Ishikawa (cell line): ENCODE results near the gene MEGF11.

ENCODE experiments used
- CEBPB ChIP-seq: IDR thresholded peaks from 2 replicates; pipeline ENCODE4 v1.6.1; 2012
- CREB1 ChIP-seq: IDR thresholded peaks from 2 replicates; pipeline ENCODE4 v1.6.1; 2012; ENCODE audit warnings: low read depth
- EGR1 ChIP-seq: IDR thresholded peaks from 2 replicates; pipeline ENCODE4 v1.6.1; 2012
- EP300 ChIP-seq: IDR thresholded peaks from 2 replicates; pipeline ENCODE4 v1.6.1; 2012; ENCODE audit warnings: borderline replicate concordance
- FOXM1 ChIP-seq: IDR thresholded peaks from 2 replicates; pipeline ENCODE4 v1.6.1; 2012; ENCODE audit warnings: low read depth, borderline replicate concordance
- MAX ChIP-seq: IDR thresholded peaks from 2 replicates; pipeline ENCODE4 v1.6.1; 2012
- NFIC ChIP-seq: IDR thresholded peaks from 2 replicates; pipeline ENCODE4 v1.6.1; 2012
- RAD21 ChIP-seq: IDR thresholded peaks from 2 replicates; pipeline ENCODE4 v1.6.1; 2012; ENCODE audit warnings: low read depth
- REST ChIP-seq: IDR thresholded peaks from 2 replicates; pipeline ENCODE4 v1.6.1; 2012; ENCODE audit warnings: low read depth, mild to moderate bottlenecking
- TAF1 ChIP-seq: IDR thresholded peaks from 2 replicates; pipeline ENCODE4 v1.6.1; 2012; ENCODE audit warnings: low read depth, mild to moderate bottlenecking
- TCF12 ChIP-seq: IDR thresholded peaks from 2 replicates; pipeline ENCODE4 v1.6.1; 2012; ENCODE audit warnings: low read depth
- TEAD4 ChIP-seq: IDR thresholded peaks from 2 replicates; pipeline ENCODE4 v1.6.1; 2012
- USF1 ChIP-seq: IDR thresholded peaks from 2 replicates; pipeline ENCODE4 v1.6.1; 2012
- YY1 ChIP-seq: IDR thresholded peaks from 2 replicates; pipeline ENCODE4 v1.6.1; 2012; ENCODE audit warnings: low read depth
- ZBTB7A ChIP-seq: IDR thresholded peaks from 2 replicates; pipeline ENCODE4 v1.6.1; 2012; ENCODE audit warnings: low read depth

The MEGF11 gene

GRCh38 chr15:66287461-66288057, 34.0 kb upstream of the MEGF11 start:
- TF ChIP-seq RAD21 (peak; percentile 67), FOXM1 (no peak)

- TF ChIP-seq TAF1 = no peak
- no peak for TF ChIP-seq EP300
- no peak for TF ChIP-seq ZBTB7A
- no peak for TF ChIP-seq RAD21
- no peak for TF ChIP-seq TCF12
- TF ChIP-seq TEAD4 = no peak
These were observed 32.2 kb upstream of the MEGF11 start for GRCh38 chr15:66285533-66286280.

- TF ChIP-seq TCF12 (no peak), CREB1 (no peak), USF1 (no peak), EP300 (no peak), MAX (no peak), TAF1 (no peak), EGR1 (no peak), TEAD4 (no peak), ZBTB7A (no peak), YY1 (no peak), FOXM1 (no peak), RAD21 (no peak), NFIC (no peak), CEBPB (no peak)
These were observed 30.7 kb upstream of the MEGF11 start for GRCh38 chr15:66284271-66284670.

GRCh38 chr15:66278671-66279070, 25.1 kb upstream of the MEGF11 start:
- TF ChIP-seq YY1 = no peak
- TF ChIP-seq MAX = no peak
- TF ChIP-seq ZBTB7A = no peak
- TF ChIP-seq TAF1 = no peak
- TF ChIP-seq USF1 = no peak
- no peak for TF ChIP-seq CREB1
- TF ChIP-seq EGR1 = no peak
- no peak for TF ChIP-seq RAD21
- no peak for TF ChIP-seq CEBPB
- no peak for TF ChIP-seq NFIC
- TF ChIP-seq TEAD4 = no peak
- TF ChIP-seq FOXM1 = no peak

- no peak for TF ChIP-seq MAX
- TF ChIP-seq YY1 = no peak
- TF ChIP-seq CREB1 = no peak
- no peak for TF ChIP-seq FOXM1
- no peak for TF ChIP-seq ZBTB7A
- TF ChIP-seq NFIC = no peak
- no peak for TF ChIP-seq TEAD4
- TF ChIP-seq TAF1 = no peak
- no peak for TF ChIP-seq REST
- TF ChIP-seq TCF12 = no peak
- TF ChIP-seq USF1 = no peak
- TF ChIP-seq CEBPB = no peak
- TF ChIP-seq EGR1 = no peak
- TF ChIP-seq RAD21 = no peak
- no peak for TF ChIP-seq EP300
These were observed 24.5 kb upstream of the MEGF11 start for GRCh38 chr15:66278056-66278455.

- TF ChIP-seq TEAD4 = no peak
- no peak for TF ChIP-seq YY1
- no peak for TF ChIP-seq FOXM1
- TF ChIP-seq EP300 = no peak
- no peak for TF ChIP-seq NFIC
- no peak for TF ChIP-seq ZBTB7A
- TF ChIP-seq RAD21 = no peak
- TF ChIP-seq USF1 = no peak
- no peak for TF ChIP-seq TCF12
- no peak for TF ChIP-seq REST
- no peak for TF ChIP-seq MAX
- TF ChIP-seq TAF1 = no peak
- TF ChIP-seq EGR1 = no peak
- no peak for TF ChIP-seq CREB1
- TF ChIP-seq CEBPB = no peak
These were observed 23.0 kb upstream of the MEGF11 start for GRCh38 chr15:66276546-66276945.
